Stimulated activated effector memory CD8-positive, alpha-beta T cell treated with anti-CD3 and anti-CD28 coated beads, Interleukin-12 subunit alpha, Interleukin-12 subunit beta, amount 100 ng/mL, for 72 hours (primary cell): ENCODE results near the gene STKLD1.

Source experiments
- ATAC-seq: fragments of 150-1000 bp; cut with Tn5 transposase; 2 replicates; pipeline ENCODE4 v1.10.0; 2021
- DNase-seq, 2 donors: peaks; one replicate each; pipeline ENCODE4 v3.0.0; 2021 to 2022; ENCODE audit warnings: low spot score in 2 of 2
- H3K27ac Mint-ChIP-seq: one replicate; pipeline ENCODE4 v1.8.0; 2022; ENCODE audit warnings: mild to moderate bottlenecking, mixed read lengths
- H3K36me3 Mint-ChIP-seq: one replicate; pipeline ENCODE4 v1.8.0; 2022; ENCODE audit warnings: mild to moderate bottlenecking, mixed read lengths
- H3K4me1 Mint-ChIP-seq: one replicate; pipeline ENCODE4 v1.8.0; 2022; ENCODE audit warnings: mixed read lengths
- H3K4me3 Mint-ChIP-seq: one replicate; pipeline ENCODE4 v1.8.0; 2022; ENCODE audit warnings: mild to moderate bottlenecking, mixed read lengths
- H3K9me3 Mint-ChIP-seq: one replicate; pipeline ENCODE4 v1.8.0; 2022; ENCODE audit warnings: mixed read lengths

STKLD1 gene

GRCh38 chr9:133340256-133340655 lies 35.9 kb upstream of the STKLD1 start:
- DNase-seq: no peak
- Mint-ChIP-seq H3K9me3 (no peaks in the 10 kb centered on the region), H3K36me3 (peaks cover 84% of the 10 kb centered on the region), H3K27ac (peak overlapping the region; percentile 79), H3K4me1 (peaks cover 43% of the 10 kb centered on the region), H3K4me3 (no peak overlapping the region)
- ATAC-seq: no peak

DNA sequence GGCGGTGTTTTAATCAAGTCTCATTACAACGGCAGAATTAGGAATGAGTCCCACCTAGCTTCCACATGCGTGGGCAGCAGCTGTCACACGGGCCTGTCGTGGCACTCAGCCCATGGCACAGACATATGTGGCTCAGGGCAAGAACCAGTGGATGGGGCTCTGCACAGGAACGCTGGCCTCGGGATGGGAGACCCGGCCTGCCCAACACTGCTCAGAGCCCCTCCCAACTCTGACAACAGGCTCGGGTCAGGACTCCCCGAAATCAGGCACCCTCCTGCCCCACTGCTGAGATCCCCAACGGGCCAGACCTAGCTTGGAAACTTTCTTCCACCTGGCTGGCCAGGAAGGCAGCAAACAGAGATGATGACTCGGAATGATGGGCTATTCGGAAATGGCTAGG lies 35.2 kb upstream of the STKLD1 start:
- H3K4me3 Mint-ChIP-seq: no peak overlapping the region
- no peaks in the 10 kb centered on the region for H3K9me3 Mint-ChIP-seq
- H3K27ac Mint-ChIP-seq: peak overlapping the region; percentile 79
- no peak for DNase-seq
- no peak for ATAC-seq
- peaks cover 80% of the 10 kb centered on the region for H3K36me3 Mint-ChIP-seq
- peaks cover 37% of the 10 kb centered on the region for H3K4me1 Mint-ChIP-seq

GRCh38 chr9:133341369-133342068 lies 34.6 kb upstream of the STKLD1 start:
- Mint-ChIP-seq H3K9me3 (no peaks in the 10 kb centered on the region), H3K27ac (peak overlapping the region; percentile 79), H3K4me3 (no peak overlapping the region), H3K4me1 (peaks cover 37% of the 10 kb centered on the region), H3K36me3 (peaks cover 80% of the 10 kb centered on the region)
- ATAC-seq (peak; percentile 11), DNase-seq (no peak)

DNA sequence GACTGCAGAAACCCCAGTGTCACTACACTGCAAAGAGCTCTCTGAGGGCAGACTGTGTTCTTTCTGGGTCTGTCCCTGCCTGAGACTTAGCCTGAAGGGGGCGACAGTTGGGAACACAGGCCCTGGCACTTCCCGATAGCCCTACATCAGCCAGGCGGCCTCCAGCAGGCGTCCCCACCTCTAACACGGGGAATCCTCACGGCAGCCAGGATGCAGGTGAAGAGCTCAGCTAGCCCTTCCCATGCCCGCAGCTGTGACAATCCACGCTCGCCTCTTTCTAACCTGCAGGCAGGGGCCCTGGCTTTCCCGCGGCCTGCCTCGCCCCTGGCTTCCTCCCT lies 34.1 kb upstream of the STKLD1 start:
- Mint-ChIP-seq H3K4me1 (peaks cover 39% of the 10 kb centered on the region), H3K4me3 (no peak overlapping the region), H3K27ac (peak overlapping the region; percentile 79), H3K9me3 (no peaks in the 10 kb centered on the region), H3K36me3 (peaks cover 80% of the 10 kb centered on the region)
- DNase-seq: no peak
- ATAC-seq: peak; percentile 4

DNA sequence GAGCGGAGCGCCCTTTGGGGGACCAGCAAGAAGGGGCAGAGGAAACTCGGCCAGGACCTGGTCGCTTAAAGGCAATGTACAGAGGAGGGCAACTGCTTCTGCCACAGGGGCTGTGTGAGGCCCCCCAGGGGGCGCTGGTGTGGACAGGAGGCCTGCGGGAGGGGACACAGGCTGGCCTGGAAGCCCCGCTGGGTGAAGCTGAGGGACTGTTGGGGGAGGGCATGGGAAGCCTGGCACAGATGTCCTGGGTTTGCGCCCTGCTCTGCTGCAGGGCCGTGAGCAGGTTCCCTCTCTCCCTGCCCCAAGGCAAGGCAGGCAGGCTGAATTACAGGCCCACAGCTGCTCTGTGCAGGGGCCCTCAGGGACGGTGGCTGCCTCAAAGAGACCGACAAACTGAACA lies 33.6 kb upstream of the STKLD1 start:
- Mint-ChIP-seq H3K4me1 (peaks cover 42% of the 10 kb centered on the region), H3K9me3 (no peaks in the 10 kb centered on the region), H3K36me3 (peaks cover 78% of the 10 kb centered on the region), H3K4me3 (no peak overlapping the region), H3K27ac (no peak overlapping the region)
- peak; percentile 14 for ATAC-seq
- no peak for DNase-seq

GRCh38 chr9:133344071-133344470 lies 32.1 kb upstream of the STKLD1 start:
- peaks cover 84% of the 10 kb centered on the region for H3K36me3 Mint-ChIP-seq
- DNase-seq: no peak
- H3K9me3 Mint-ChIP-seq: no peaks in the 10 kb centered on the region
- peaks cover 50% of the 10 kb centered on the region for H3K4me1 Mint-ChIP-seq
- H3K4me3 Mint-ChIP-seq: no peak overlapping the region
- no peak for ATAC-seq
- H3K27ac Mint-ChIP-seq: no peak overlapping the region

DNA sequence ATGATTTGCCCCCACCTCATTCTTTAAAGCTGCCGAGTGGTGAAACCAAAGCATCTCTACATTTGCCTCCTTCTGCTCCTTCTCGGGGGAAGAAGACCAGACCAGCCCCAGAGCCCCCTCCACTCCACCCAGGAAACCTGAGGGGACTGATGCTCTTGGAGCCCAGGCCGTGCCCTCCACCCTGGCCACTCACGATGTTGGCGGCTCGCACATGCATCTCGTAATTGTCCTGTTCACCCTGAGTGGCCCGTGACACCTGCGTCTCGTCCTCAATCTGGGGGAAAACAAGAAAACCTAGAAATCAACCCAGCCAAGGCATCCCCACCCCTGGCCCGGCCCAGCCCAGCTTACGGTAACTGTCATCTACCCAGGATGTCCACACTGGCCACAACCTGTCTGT lies 31.2 kb upstream of the STKLD1 start:
- peaks cover 58% of the 10 kb centered on the region for H3K4me1 Mint-ChIP-seq
- no peaks in the 10 kb centered on the region for H3K9me3 Mint-ChIP-seq
- peaks cover 84% of the 10 kb centered on the region for H3K36me3 Mint-ChIP-seq
- H3K4me3 Mint-ChIP-seq: no peak overlapping the region
- ATAC-seq (no peak), DNase-seq (no peak)
- H3K27ac Mint-ChIP-seq: no peak overlapping the region

GRCh38 chr9:133345596-133345995 lies 30.6 kb upstream of the STKLD1 start:
- Mint-ChIP-seq H3K4me1 (peaks cover 58% of the 10 kb centered on the region), H3K27ac (no peak overlapping the region), H3K9me3 (no peaks in the 10 kb centered on the region), H3K4me3 (no peak overlapping the region), H3K36me3 (peaks cover 86% of the 10 kb centered on the region)
- DNase-seq (no peak), ATAC-seq (no peak)

- Mint-ChIP-seq H3K4me1 (peaks cover 55% of the 10 kb centered on the region), H3K9me3 (no peaks in the 10 kb centered on the region), H3K36me3 (peaks cover 92% of the 10 kb centered on the region)
These were observed 30.0 kb upstream of the STKLD1 start for GRCh38 chr9:133346021-133346785.

GRCh38 chr9:133347515-133347984 lies 28.6 kb upstream of the STKLD1 start:
- H3K36me3 Mint-ChIP-seq: peaks cover 92% of the 10 kb centered on the region
- DNase-seq: peak in 1 of 2 donors; percentile 83
- H3K4me3 Mint-ChIP-seq: peak overlapping the region; percentile 99

More at GRCh38 chr9:133346021-133346785, 30.0 kb upstream of the STKLD1 start:
- H3K27ac Mint-ChIP-seq: peak overlapping the region; percentile 100
- no peak for DNase-seq
- H3K4me3 Mint-ChIP-seq: peak overlapping the region; percentile 99
- no peak for ATAC-seq

DNA sequence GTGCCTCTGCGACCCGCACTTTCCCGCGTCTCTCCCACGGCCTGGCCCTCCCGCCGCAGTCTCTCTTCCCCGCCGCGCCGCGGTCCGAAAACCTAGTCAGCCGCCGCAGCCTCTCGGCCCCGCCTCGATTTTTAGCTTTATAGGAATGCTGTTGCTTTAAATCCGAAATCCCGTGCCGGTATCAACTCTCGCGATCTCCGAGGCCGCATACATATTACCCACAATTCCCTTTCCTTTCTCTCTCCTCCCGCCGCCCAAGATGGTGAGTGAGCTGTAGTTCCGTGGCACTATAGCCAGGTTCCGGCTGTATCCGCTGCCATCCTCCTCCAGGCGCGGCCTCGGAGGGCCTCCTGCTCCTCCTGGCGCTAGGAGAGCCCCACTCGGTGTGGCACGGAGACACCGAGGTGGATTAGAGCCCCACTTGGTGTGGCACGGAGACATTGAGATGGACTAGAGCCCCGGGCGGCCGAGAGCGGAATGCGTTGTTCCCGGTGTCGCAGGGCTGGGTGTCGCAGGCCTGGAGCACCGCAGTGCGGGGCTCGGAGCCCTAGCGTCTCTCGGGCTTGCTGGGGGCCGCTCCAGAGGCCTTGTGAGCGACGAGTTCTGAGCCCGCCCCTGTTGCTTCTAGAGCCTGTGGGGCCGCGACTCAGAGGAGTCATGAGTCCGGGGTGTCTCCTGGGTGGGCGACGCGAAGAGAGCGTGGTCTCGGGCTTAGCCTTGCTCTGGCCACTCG lies 28.0 kb upstream of the STKLD1 start, which contains the start of the genes MED22 and RPL7A:
Gene MED22 (minus strand): TSS at position 147 of the 733 bp plus-strand sequence. CDS start 1,469 bp downstream, outside the sequence.
Gene RPL7A (plus strand): TSS at position 234 of the 733 bp plus-strand sequence. CDS start 26 bp downstream, at position 260.
- H3K4me3 Mint-ChIP-seq: peak within 1 kb of the TSS; percentile 99
- peak; percentile 81 for ATAC-seq
- H3K9me3 Mint-ChIP-seq: no peaks in the 10 kb centered on the region
- peaks cover 92% of the 10 kb centered on the region for H3K36me3 Mint-ChIP-seq
- H3K4me1 Mint-ChIP-seq: peaks cover 50% of the 10 kb centered on the region
- DNase-seq: peak; percentile 81 to 96
- peak within 1 kb of the TSS; percentile 100 for H3K27ac Mint-ChIP-seq

More at GRCh38 chr9:133347515-133347984, 28.6 kb upstream of the STKLD1 start:
- Mint-ChIP-seq H3K4me1 (peaks cover 45% of the 10 kb centered on the region), H3K9me3 (no peaks in the 10 kb centered on the region), H3K27ac (peak overlapping the region; percentile 100)
- peak; percentile 61 for ATAC-seq

GRCh38 chr9:133348718-133349573 lies 27.2 kb upstream of the STKLD1 start:
- ATAC-seq (no peak), DNase-seq (no peak)
- Mint-ChIP-seq H3K36me3 (peaks cover 91% of the 10 kb centered on the region), H3K4me3 (peak overlapping the region; percentile 99), H3K9me3 (no peaks in the 10 kb centered on the region), H3K4me1 (peaks cover 53% of the 10 kb centered on the region), H3K27ac (peak overlapping the region; percentile 100)

GRCh38 chr9:133349965-133350616 lies 26.1 kb upstream of the STKLD1 start:
- Mint-ChIP-seq H3K4me1 (peaks cover 60% of the 10 kb centered on the region), H3K27ac (peak overlapping the region; percentile 100), H3K36me3 (peaks cover 81% of the 10 kb centered on the region), H3K9me3 (no peaks in the 10 kb centered on the region), H3K4me3 (peak overlapping the region; percentile 99)
- DNase-seq (no peak), ATAC-seq (peak; percentile 45)

DNA sequence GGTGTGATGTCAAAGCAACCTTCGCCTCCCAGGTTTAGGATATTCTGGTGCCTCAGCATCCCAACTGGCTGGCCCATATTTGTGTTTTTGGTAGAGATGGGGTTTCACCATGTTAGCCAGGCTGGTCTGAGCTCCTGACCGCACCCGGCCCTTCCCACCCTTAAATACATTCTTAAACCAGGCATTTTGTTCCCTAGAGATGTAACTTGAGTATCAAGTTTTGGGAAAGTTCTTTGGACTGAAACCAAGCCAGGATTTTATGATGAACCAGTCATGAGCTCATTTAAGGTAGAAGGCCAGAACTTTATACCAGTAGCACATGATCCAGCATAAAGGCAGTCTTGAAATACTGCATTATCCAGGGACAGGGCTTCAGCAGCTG lies 24.6 kb upstream of the STKLD1 start:
- peaks cover 79% of the 10 kb centered on the region for H3K36me3 Mint-ChIP-seq
- no peak for ATAC-seq
- DNase-seq: no peak
- H3K27ac Mint-ChIP-seq: peak overlapping the region; percentile 52
- no peaks in the 10 kb centered on the region for H3K9me3 Mint-ChIP-seq
- H3K4me1 Mint-ChIP-seq: peaks cover 56% of the 10 kb centered on the region
- no peak overlapping the region for H3K4me3 Mint-ChIP-seq
